Right ventricle myocardium superior (tissue), 1 donor: ENCODE data around the gene CERT1. TPM values are rescaled to one million over a fixed set of nuclear protein-coding genes. Genes with fewer than 3 reads are reported as not detected.
A peak's percentile ranks its signal among the peaks of the same experiment; 100 is the strongest.
"Not testable (repeated sequence)": the region's sequence is repeated elsewhere in the genome, so short reads cannot be mapped to it uniquely, and the experiment has no call there.

Experiments used
- ATAC-seq: fragments of 200-7000 bp; cut with Tn5 transposase; one replicate; pipeline ENCODE4 v1.9.1; 2020; ENCODE audit warnings: mild to moderate bottlenecking; ENCODE audit not compliant: poor library complexity
- DNase-seq: peaks from one replicate; pipeline ENCODE4 v3.0.0-alpha.2; 2020
- intact Hi-C: fragments of 100-400 bp; cut with DNase I; formaldehyde crosslinking; loops from one replicate; pipeline ENCODE4 v1.11.2; 2022
- total RNA-seq: library from RNA; stranded (reverse); fragmentation: NEBNext Ultra II Directional; extraction: Animal tissue kit (Norgen Biotek cat#: 25700); gene quantifications from one replicate; pipeline ENCODE4 v1.2.1, GENCODE V29; 2021
- donor health status: DM: no; HTN: yes; CAD: no; lungs with severe emphysema.

The CERT1 gene
- total RNA-seq, 1 donor from 2014 or later, result 32.1 TPM

GRCh38 chr5:75491621-75492020, 19.8 kb downstream of the CERT1 start:
- intact Hi-C loops, result no loop called here
- DNase-seq, result no peak
- ATAC-seq, result no peak

- intact Hi-C loops, DNase-seq, ATAC-seq: not testable (repeated sequence)
These were observed 21.6 kb downstream of the CERT1 start for GRCh38 chr5:75489847-75490246.

GRCh38 chr5:75484605-75485004, 26.8 kb downstream of the CERT1 start:
- intact Hi-C loops, result no loop called here

GRCh38 chr5:75482482-75482881, 28.9 kb downstream of the CERT1 start:
- intact Hi-C loops, result no loop called here
- no peak for DNase-seq
- ATAC-seq, result no peak

More at GRCh38 chr5:75484605-75485004, 26.8 kb downstream of the CERT1 start:
- ATAC-seq, result no peak
- DNase-seq, result no peak

GRCh38 chr5:75481024-75481423, 30.4 kb downstream of the CERT1 start:
- DNase-seq, result no peak
- ATAC-seq, result no peak
- intact Hi-C loops, result no loop called here

GRCh38 chr5:75475364-75475763, 36.1 kb downstream of the CERT1 start:
- ATAC-seq (no peak), DNase-seq (no peak)
- intact Hi-C loops, result no loop called here

- DNase-seq (no peak), ATAC-seq (no peak)
- intact Hi-C loops, result no loop called here
These were observed 38.0 kb downstream of the CERT1 start for GRCh38 chr5:75473463-75473862.

- DNase-seq, result no peak
- intact Hi-C loops, result no loop called here
- no peak for ATAC-seq
These were observed 38.5 kb downstream of the CERT1 start for GRCh38 chr5:75472973-75473372.

GRCh38 chr5:75471193-75471592, 40.2 kb downstream of the CERT1 start:
- intact Hi-C loops, result no loop called here
- DNase-seq (no peak), ATAC-seq (no peak)

- ATAC-seq, result no peak
- DNase-seq, result no peak
- intact Hi-C loops, result no loop called here
These were observed 42.4 kb downstream of the CERT1 start for GRCh38 chr5:75469017-75469416.

- no peak for ATAC-seq
- intact Hi-C loops, result no loop called here
- no peak for DNase-seq
These were observed 42.8 kb downstream of the CERT1 start for GRCh38 chr5:75468593-75468992.

- intact Hi-C loops, result no loop called here
- no peak for ATAC-seq
- DNase-seq, result no peak
These were observed 45.3 kb downstream of the CERT1 start for GRCh38 chr5:75466006-75466716.

GRCh38 chr5:75465480-75465879, 45.9 kb downstream of the CERT1 start:
- ATAC-seq (peak; percentile 27), DNase-seq (no peak)
- intact Hi-C loops, result no loop called here

GRCh38 chr5:75463726-75464125, 47.7 kb downstream of the CERT1 start:
- ATAC-seq (no peak), DNase-seq (no peak)
- intact Hi-C loops, result no loop called here

GRCh38 chr5:75461679-75462078, 49.8 kb downstream of the CERT1 start:
- intact Hi-C loops, result no loop called here
- ATAC-seq, result no peak
- no peak for DNase-seq

- DNase-seq (no peak), ATAC-seq (no peak)
- intact Hi-C loops, result no loop called here
These were observed 50.4 kb downstream of the CERT1 start for GRCh38 chr5:75460942-75461610.

- intact Hi-C loops, result no loop called here
- DNase-seq, result no peak
- no peak for ATAC-seq
These were observed 50.9 kb downstream of the CERT1 start for GRCh38 chr5:75460532-75460931.

- intact Hi-C loops, result no loop called here
- no peak for DNase-seq
- ATAC-seq, result no peak
These were observed 53.7 kb downstream of the CERT1 start for GRCh38 chr5:75457691-75458090.

GRCh38 chr5:75457161-75457560, 54.3 kb downstream of the CERT1 start:
- intact Hi-C loops, result no loop called here
- ATAC-seq (no peak), DNase-seq (no peak)

- ATAC-seq (no peak), DNase-seq (no peak)
- intact Hi-C loops, result no loop called here
These were observed 61.4 kb downstream of the CERT1 start for GRCh38 chr5:75450069-75450468.
